Cerebellar cortex (tissue), 1 donor: ENCODE measurements around the gene BTF3L4.
"Not testable (repeated sequence)": the region's sequence is repeated elsewhere in the genome, so short reads cannot be mapped to it uniquely, and the experiment has no call there.

Source experiments
- DNase-seq: peaks from one replicate; pipeline ENCODE4 v3.0.0-alpha.2; 2015; ENCODE audit warnings: low spot score

The BTF3L4 gene

GRCh38 chr1:52055066-52055865 is 829 bp upstream of the BTF3L4 start, which contains the start of gene TXNDC12:
TSS of gene TXNDC12 (minus strand) at chr1:52055191. CDS start at chr1:52055096, 95 bp downstream.
- peak; percentile 98 for DNase-seq

DNA sequence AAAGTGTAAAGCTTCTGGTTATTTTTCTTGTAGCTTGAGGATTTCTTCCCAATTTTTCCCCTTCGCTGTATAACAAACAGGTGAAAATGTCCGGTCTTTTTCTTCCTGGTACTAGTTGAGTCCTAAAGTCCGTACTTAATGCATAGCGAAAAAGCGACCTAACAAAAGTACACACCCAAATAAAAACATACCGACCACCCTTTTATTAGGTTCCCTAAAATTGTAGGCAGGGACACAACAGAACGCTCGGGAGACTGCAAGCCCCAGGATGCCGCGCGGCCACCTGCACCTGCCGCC is 281 bp upstream of the BTF3L4 start:
- no peak for DNase-seq

- no peak for DNase-seq
Measured at GRCh38 chr1:52056937-52057231, 789 bp downstream of the BTF3L4 start.

- no peak for DNase-seq
Measured at GRCh38 chr1:52057255-52057654, 1.2 kb downstream of the BTF3L4 start.

DNA sequence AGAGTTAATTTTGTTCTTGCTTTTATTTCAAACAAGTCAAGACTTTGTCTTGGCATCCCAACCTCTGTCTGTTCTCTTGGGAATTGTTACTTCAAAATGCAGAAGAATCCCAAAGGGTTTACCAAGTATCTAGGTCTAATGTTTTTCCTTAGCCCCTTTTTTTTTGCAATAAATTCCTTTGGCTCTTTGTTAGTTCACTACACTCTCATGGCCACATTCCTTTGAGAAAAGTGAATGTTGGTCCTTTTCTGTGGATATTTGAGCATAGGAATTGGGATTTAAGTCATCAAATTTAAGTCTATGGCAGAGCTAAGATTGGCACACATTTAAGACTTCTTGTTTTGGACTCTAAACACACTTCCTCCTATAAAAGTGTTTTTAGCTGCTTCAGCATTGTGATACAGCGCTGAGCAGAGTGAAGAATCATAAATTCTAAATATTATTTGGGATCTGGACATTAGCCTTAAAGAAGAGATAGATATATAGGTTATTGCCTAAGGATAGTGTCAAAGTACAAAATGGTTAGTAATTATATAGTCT is 1.9 kb downstream of the BTF3L4 start:
- DNase-seq: no peak

GRCh38 chr1:52059321-52059720 is 3.2 kb downstream of the BTF3L4 start:
- no peak for DNase-seq

DNA sequence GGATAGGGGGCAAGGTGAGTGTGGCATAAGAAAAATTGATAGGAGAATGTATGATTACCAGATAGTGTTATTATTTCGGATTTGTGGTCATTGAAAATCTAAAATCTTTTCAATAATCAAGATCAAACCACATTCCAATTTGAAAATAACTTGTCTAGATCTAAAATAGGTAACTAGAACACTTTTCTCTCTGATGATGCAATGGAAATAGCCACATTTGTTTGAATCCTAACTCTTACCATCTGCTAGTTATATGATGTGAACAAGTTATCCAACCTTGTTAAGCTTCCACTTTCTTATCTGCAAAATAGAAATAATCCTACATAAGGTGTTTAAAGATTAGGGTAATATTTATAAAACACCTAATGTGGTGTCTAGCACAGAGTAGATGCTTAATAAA is 3.8 kb downstream of the BTF3L4 start:
- no peak for DNase-seq

DNA sequence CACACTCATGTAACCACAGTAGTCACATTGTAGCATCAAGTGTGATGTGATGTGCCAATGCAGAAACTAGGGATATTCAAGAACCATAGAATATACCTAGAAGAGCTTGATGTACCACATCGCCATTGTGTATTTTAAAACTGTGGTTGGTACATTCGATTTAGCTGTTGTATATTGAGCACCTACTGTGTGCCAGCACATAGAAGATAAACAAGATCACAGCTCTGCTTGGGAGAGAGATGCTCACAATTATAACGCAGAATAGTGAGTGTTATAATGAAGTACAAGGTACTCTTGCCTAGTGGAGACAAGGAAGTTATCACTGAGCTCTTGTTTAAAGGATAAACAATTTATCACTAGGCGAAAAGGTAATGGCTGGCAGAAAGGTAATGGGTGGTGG is 4.7 kb downstream of the BTF3L4 start:
- DNase-seq: no peak

- no peak for DNase-seq
Measured at GRCh38 chr1:52063192-52063591, 7.1 kb downstream of the BTF3L4 start.

DNA sequence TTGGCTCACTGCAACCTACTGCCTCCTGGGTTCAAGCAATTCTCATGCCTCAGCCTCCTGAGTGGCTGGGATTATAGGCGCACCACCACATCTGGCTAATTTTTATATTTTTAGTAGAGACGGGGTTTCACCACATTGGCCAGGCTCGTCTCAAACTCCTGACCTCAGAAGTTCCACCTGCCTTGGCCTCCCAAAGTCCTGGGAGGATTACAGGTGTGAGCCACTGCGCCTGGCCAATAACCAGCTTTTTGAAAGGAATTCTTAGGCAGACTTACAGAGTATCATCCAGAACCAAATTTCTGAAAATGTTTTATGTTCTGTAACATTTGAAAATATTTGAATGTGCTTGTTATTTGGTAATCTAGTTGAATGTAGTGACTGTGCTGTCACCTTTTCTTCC is 14.6 kb downstream of the BTF3L4 start:
- DNase-seq: no peak

DNA sequence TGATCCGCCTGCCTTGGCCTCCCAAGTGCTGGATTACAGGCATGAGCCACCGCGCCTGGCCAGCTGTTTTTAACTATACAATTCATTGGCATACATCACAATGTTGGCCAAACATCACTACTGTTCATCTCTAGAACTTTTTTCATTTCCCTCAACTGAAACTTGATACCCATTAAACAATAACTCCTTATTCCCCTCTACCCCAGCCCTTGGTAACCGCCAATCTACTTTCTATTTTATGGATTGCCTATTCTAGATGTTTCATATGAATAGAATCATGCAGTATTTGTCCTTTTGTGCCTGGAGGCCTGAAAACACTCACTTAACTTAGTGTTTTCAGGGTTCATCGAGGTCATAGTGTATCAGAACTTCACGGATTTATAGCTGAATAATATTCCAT is 16.2 kb downstream of the BTF3L4 start:
- DNase-seq: no peak

- DNase-seq: not testable (repeated sequence)
Measured at GRCh38 chr1:52077277-52077676, 21.2 kb downstream of the BTF3L4 start.

DNA sequence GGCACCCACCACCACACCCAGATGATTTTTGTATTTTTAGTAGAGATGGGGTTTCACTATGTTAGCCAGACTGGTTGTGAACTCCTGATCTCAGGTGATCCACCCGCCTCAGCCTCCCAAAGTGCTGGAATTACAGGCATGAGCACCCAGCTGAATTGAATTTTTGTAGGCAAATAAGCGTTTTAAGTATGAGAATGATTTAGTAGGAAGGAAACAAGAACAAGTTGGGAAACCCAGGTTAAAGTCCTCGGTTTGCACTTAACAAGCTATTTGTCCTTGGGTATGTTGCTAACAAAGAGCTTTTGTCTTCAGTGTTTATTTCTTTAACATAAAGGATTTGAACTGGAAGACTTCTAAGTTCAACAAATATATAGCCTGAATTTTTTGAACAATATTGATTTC is 23.9 kb downstream of the BTF3L4 start:
- DNase-seq: no peak

DNA sequence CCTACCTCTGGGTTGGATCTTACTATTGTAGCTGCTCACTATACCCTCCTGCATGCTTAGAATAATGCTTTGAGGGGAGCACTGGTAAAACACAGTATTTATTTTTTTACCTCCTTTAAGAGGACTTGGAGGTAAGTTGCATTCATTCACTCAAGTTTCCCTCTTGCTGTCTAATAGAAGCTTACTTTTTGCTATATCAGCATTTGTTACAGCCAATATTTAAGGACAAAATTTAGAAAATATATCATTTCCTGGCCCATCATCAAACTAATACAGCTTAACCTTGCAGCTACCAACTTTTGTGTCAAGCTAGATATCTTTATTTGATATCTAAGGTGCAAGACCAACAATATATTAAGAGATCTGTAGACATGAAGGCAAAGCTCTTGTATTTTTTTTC is 31.8 kb downstream of the BTF3L4 start:
- DNase-seq: not testable (repeated sequence)

DNA sequence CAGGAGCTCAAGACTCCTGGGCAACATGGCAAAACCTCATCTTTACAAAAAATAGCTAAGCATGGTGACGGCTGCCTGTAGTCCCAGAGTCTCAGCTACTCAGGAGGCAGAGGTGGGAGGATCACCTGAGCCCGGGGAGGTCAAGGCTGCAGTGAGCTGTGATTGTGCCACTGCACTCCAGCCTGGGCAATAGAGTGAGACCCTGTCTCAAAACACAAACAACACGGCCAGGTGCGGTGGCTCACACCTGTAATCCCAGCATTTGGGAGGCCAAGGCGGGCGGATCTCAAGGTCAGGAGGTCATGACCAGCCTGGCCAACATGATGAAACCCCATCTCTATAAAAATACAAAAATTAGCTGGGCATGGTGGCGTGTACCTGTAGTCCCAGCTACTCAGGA is 38.2 kb downstream of the BTF3L4 start:
- DNase-seq: not testable (repeated sequence)

- DNase-seq: no peak
Measured at GRCh38 chr1:52096216-52096615, 40.1 kb downstream of the BTF3L4 start.

- DNase-seq: no peak
Measured at GRCh38 chr1:52098139-52098871, 42.2 kb downstream of the BTF3L4 start.

- DNase-seq: no peak
Measured at GRCh38 chr1:52102336-52103013, 46.4 kb downstream of the BTF3L4 start.

GRCh38 chr1:52111492-52111891 is 55.4 kb downstream of the BTF3L4 start:
- no peak for DNase-seq

DNA sequence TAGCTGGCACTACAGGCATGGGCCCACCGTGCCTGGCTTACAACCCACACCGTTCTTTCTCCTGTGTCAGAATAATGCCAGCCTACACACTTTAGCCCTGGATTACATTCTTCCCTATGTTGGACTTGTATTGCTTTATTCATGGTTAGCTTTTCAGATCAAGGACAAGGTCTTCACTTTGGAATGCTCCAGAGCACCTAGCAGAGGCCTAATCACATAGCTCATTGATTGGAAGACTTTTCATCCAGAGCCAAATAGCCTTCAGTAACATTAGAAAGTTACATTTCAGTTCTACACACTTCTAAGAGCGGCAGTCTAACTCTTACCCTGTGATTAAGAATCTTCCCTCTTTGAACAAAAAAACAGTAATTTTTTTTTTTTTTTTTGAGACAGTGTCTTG is 56.4 kb downstream of the BTF3L4 start:
- no peak for DNase-seq

GRCh38 chr1:52119301-52120079 is 63.4 kb downstream of the BTF3L4 start:
- DNase-seq: no peak

DNA sequence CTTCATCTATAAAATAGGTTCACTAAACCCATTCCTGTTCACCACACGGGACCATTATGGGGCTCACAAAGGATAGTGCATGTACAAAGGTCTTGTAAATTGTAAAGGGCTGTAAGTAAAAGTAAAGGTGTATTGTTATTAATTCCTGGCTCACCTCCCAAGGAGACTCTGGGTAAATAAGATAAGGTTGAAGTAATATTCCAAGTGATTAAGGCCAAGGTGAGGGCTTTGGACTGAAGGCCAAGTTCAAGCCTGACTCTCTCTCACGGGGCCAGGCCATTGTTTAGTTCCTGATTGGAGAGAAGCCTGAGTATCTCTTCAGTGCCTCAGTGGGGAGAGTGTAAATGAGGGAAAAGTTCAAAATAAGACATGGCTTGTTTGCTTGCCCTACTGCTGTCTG is 66.3 kb downstream of the BTF3L4 start:
- DNase-seq: no peak
